K562 (cell line): ENCODE results near the gene BNIP3. TPM values are rescaled to one million over a fixed set of nuclear protein-coding genes. Genes with fewer than 3 reads are reported as not detected.

Experiments
- ATAC-seq: fragments of 200-7000 bp; cut with Tn5 transposase; 3 replicates; pipeline ENCODE4 v1.9.1; 2020; ENCODE audit warnings: moderate library complexity
- BruUV-seq: library from RNA; stranded (reverse); fragments of 400-500 nt; replicated peaks from 2 replicates; lab custom pipeline; 2021; lab: Mats Ljungman, UMichigan
- CTCF ChIA-PET: fragments of 300-600 bp; formaldehyde crosslinking; extraction: SDS; loops from one replicate; lab custom pipeline; 2021; ENCODE audit warnings: low intra/inter-chr PET ratio; lab: Yijun Ruan, JAX
- POLR2A ChIA-PET: fragments of 300-600, 350-650 bp; sonication (Branson Sonifier 250); formaldehyde crosslinking; extraction: SDS; loops from one replicate; lab custom pipeline; 2021; ENCODE audit warnings: antibody characterized with exemption, inconsistent platforms; lab: Yijun Ruan, JAX
- DNase-seq, 4 experiments: peaks; one replicate each; pipeline versions ENCODE4 v3.0.0 to v3.0.0-alpha.2; 2011 to 2018; ENCODE audit warnings: low spot score in 3 of 4, mixed read lengths in 3 of 4; ENCODE audit errors: extremely low read depth in 1 of 4
- FAIRE-seq: peaks from 2 replicates; lab custom pipeline; 2011; peaks lifted over from hg19 to GRCh38; lab: Jason Lieb, UNC
- H2AFZ ChIP-seq: 2 replicates; pipeline ENCODE4 v1.6.0; 2011; ENCODE audit warnings: low read depth, low read length, control low read depth, inconsistent platforms
- H3K27ac ChIP-seq: fragments of 200-600 bp; 3 replicates; pipeline ENCODE4 v1.8.0; 2011; ENCODE audit warnings: low read depth, mild to moderate bottlenecking, control low read depth, inconsistent platforms, low read length, moderate library complexity, mixed read lengths; ENCODE audit errors: extremely low read depth
- H3K27me3 ChIP-seq, 2 experiments: fragments of 300-600 bp in 1 of 2; 2 replicates in 1 of 2; 3 replicates in 1 of 2; pipeline versions ENCODE4 v1.6.0 to v1.8.0; 2011; ENCODE audit warnings: inconsistent platforms in 2 of 2, low read length in 2 of 2, mild to moderate bottlenecking in 1 of 2, mixed read lengths in 1 of 2, moderate library complexity in 1 of 2; ENCODE audit not compliant: control insufficient read depth in 2 of 2, insufficient read depth in 2 of 2
- H3K36me3 ChIP-seq: fragments of 300-600 bp; 3 replicates; pipeline ENCODE4 v1.8.0; 2011; ENCODE audit warnings: mild to moderate bottlenecking, low read length, inconsistent platforms; ENCODE audit not compliant: control insufficient read depth, insufficient read depth
- H3K4me1 ChIP-seq, 2 experiments: fragments of 200-600 bp in 1 of 2; replicated peaks in 1 of 2; 2 replicates in 1 of 2; 3 replicates in 1 of 2; pipeline versions ENCODE4 v1.5.1 to v1.8.0; 2011; ENCODE audit warnings: inconsistent platforms in 2 of 2, low read length in 2 of 2, mild to moderate bottlenecking in 1 of 2, mixed read lengths in 1 of 2, moderate library complexity in 1 of 2; ENCODE audit not compliant: control insufficient read depth in 2 of 2, insufficient read depth in 2 of 2
- H3K4me2 ChIP-seq: 2 replicates; pipeline ENCODE4 v1.6.1; 2011; ENCODE audit warnings: low read length, control low read depth, inconsistent platforms, mixed read lengths; ENCODE audit not compliant: insufficient read depth
- H3K4me3 ChIP-seq: fragments of 200-600 bp; sonication (generic), shearing (Covaris generic); 2 replicates; pipeline ENCODE4 v1.5.1; 2016; ENCODE audit warnings: control low read depth, inconsistent platforms
- H3K79me2 ChIP-seq: fragments of 200-600 bp; 3 replicates; pipeline ENCODE4 v1.8.0; 2011; ENCODE audit warnings: low read length, inconsistent platforms; ENCODE audit not compliant: control insufficient read depth, insufficient read depth
- H3K9ac ChIP-seq, 2 experiments: 2 replicates each; pipeline versions ENCODE4 v1.6.0 to v1.6.1; 2011; ENCODE audit warnings: low read depth in 2 of 2, low read length in 2 of 2, control low read depth in 1 of 2, inconsistent platforms in 1 of 2, mild to moderate bottlenecking in 1 of 2, mixed read lengths in 1 of 2; ENCODE audit not compliant: insufficient read depth in 1 of 2
- H3K9me1 ChIP-seq: one replicate; pipeline ENCODE4 v1.6.0; 2011; ENCODE audit warnings: inconsistent platforms, mild to moderate bottlenecking, low read length, moderate library complexity; ENCODE audit not compliant: control insufficient read depth, insufficient read depth
- H3K9me3 ChIP-seq: replicated peaks from 2 replicates; pipeline ENCODE4 v1.5.1; 2011; ENCODE audit warnings: low read depth, low read length, inconsistent platforms; ENCODE audit not compliant: control insufficient read depth, insufficient read depth
- H4K20me1 ChIP-seq: replicated peaks from 2 replicates; pipeline ENCODE4 v1.6.1; 2011; ENCODE audit warnings: low read length, inconsistent platforms, mixed read lengths; ENCODE audit not compliant: control insufficient read depth, insufficient read depth
- ERF ChIP-seq: fragments of 450-650 bp; formaldehyde crosslinking; IDR thresholded peaks from 2 replicates; pipeline ENCODE4 v1.4.0; 2020; ENCODE audit warnings: mild to moderate bottlenecking, mixed read lengths
- ETV6 ChIP-seq, 3 experiments: fragments of 150-350 bp in 1 of 3; sonication (generic) in 1 of 3; formaldehyde crosslinking in 1 of 3; IDR thresholded peaks; 2 replicates each; pipeline versions ENCODE4 v1.6.1 to v1.8.0; 2014 to 2022; ENCODE audit warnings: borderline replicate concordance in 2 of 3, low read depth in 2 of 3, antibody characterized with exemption in 1 of 3, low read length in 1 of 3, mild to moderate bottlenecking in 1 of 3, missing genetic modification reagents in 1 of 3
- GABPB1 ChIP-seq: sonication (generic); formaldehyde crosslinking; IDR thresholded peaks from 2 replicates; pipeline ENCODE4 v1.8.0; 2022; ENCODE audit warnings: mild to moderate bottlenecking, missing genetic modification reagents
- HNRNPL ChIP-seq: fragments of 200-400 bp; formaldehyde crosslinking; IDR thresholded peaks from 2 replicates; pipeline ENCODE4 v1.6.1; 2017; ENCODE audit warnings: low read depth, mild to moderate bottlenecking, low read length
- KLF16 ChIP-seq: IDR thresholded peaks from 2 replicates; pipeline ENCODE4 v1.6.1; 2016; ENCODE audit warnings: antibody characterized with exemption
- NONO ChIP-seq, 2 experiments: fragments of 200-400 bp in 1 of 2; fragments of 450-650 bp in 1 of 2; formaldehyde crosslinking in 1 of 2; IDR thresholded peaks; 2 replicates each; pipeline ENCODE4 v1.6.1; 2017; ENCODE audit warnings: low read depth in 2 of 2, mild to moderate bottlenecking in 2 of 2, moderate library complexity in 2 of 2, low read length in 1 of 2
- PML ChIP-seq: IDR thresholded peaks from 2 replicates; pipeline ENCODE4 v1.6.1; 2012; ENCODE audit warnings: low read length, inconsistent platforms
- SNIP1 ChIP-seq: fragments of 450-650 bp; IDR thresholded peaks from 2 replicates; pipeline ENCODE4 v1.7.1; 2017; ENCODE audit warnings: low read depth, mild to moderate bottlenecking
- TCF7L2 ChIP-seq: fragments of 150-350 bp; IDR thresholded peaks from 2 replicates; pipeline ENCODE4 v1.6.1; 2016; ENCODE audit warnings: low read depth, mild to moderate bottlenecking, low read length, moderate library complexity
- WGBS: fragments of 100-300 bp; shearing (Covaris generic); methylation state at CpG from one replicate; pipeline ENCODE4 v1.1.6; 2016; ENCODE audit warnings: low coverage, mixed read lengths; ENCODE audit not compliant: insufficient coverage; ENCODE audit errors: missing lambda C conversion rate; 5-methylcytosine and 5-hydroxymethylcytosine counted together
- in situ Hi-C: fragments of 300-500 bp; cut with MboI; formaldehyde crosslinking; loops from 4 replicates; pipeline ENCODE4 v1.15.0; 2018; ENCODE audit warnings: inconsistent platforms, mixed read lengths
- intact Hi-C: fragments of 100-400 bp; cut with micrococcal nuclease; formaldehyde crosslinking; loops from 2 replicates; pipeline ENCODE4 v1.14.2; 2022
- polyA plus RNA-seq, 8 experiments: library from polyadenylated mRNA; depleted of rRNA in 4 of 8; stranded (reverse) in 5 of 8; unstranded in 3 of 8; fragments of >200 nt; fragmentation: Nextera tagmentation in 2 of 8; fragmentation: Illumina TruSeq in 1 of 8; extraction: Ambion mirVana in 2 of 8; extraction: Trizol in 1 of 8; gene quantifications; 2 replicates each; pipeline versions ENCODE4 v1.2.1 to v1.2.3, GENCODE V29; 2011 to 2014; ENCODE audit warnings: inconsistent platforms in 1 of 8, missing spikeins in 1 of 8
- total RNA-seq, 7 experiments: library from RNA; depleted of rRNA in 6 of 7; stranded (reverse); fragments of >200 nt in 6 of 7; fragmentation: Illumina TruSeq in 2 of 7; extraction: Trizol in 2 of 7; gene quantifications; 2 replicates each; pipeline versions ENCODE4 v1.2.1 to v1.2.3, GENCODE V29; 2011 to 2021; ENCODE audit warnings: low replicate concordance in 1 of 7
- TF ChIP-seq, protein P1 (sequence below): sonication (generic); formaldehyde crosslinking; IDR thresholded peaks from 2 replicates; pipeline ENCODE4 v1.8.0; 2022; ENCODE audit warnings: missing genetic modification reagents, mild to moderate bottlenecking, moderate library complexity, borderline replicate concordance
- TF ChIP-seq, protein P2 (sequence below): fragments of 250-450 bp; sonication (Bioruptor Pico); IDR thresholded peaks from 2 replicates; pipeline ENCODE4 v1.5.0; 2021
- TF ChIP-seq, protein P3 (sequence below): sonication (generic); formaldehyde crosslinking; IDR thresholded peaks from 2 replicates; pipeline ENCODE4 v1.8.0; 2022; ENCODE audit warnings: mild to moderate bottlenecking, missing genetic modification reagents

The BNIP3 gene
- total and polyA plus RNA-seq, 9 of the 15 experiments (the other 6 are each of a cell fraction or from before 2014, with no cell fraction given) = 9.2 to 119 (median 42.2) TPM

DNA sequence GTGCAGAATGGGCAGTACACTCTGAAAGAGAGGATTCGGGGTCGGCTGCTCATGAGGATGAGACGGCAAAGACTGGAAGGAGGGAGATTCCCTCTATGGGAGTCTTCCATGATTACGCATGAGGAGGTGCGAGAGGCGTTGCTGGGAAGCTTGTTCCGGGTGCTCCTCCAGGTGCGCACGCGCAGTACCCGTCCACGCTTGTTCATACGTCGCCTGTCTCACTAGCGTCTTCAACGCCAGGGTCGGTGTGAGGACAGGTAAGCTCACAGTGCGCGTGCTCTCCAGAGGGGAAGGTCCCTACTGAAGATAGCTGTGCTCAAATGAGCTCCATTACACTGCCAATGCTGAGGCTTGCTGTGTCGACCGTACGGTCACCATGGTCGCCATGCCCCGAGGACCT, 39.3 kb upstream of the BNIP3 start (continued):
- TF ChIP-seq, protein P1, sequence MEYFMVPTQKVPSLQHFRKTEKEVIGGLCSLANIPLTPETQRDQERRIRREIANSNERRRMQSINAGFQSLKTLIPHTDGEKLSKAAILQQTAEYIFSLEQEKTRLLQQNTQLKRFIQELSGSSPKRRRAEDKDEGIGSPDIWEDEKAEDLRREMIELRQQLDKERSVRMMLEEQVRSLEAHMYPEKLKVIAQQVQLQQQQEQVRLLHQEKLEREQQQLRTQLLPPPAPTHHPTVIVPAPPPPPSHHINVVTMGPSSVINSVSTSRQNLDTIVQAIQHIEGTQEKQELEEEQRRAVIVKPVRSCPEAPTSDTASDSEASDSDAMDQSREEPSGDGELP (CRISPR knock-in tag) = no peak
- TF ChIP-seq ERF (no peak), ETV6 (IDR thresholded peaks at IDR 0.05; ENCODE audit: borderline replicate concordance in 1 of 2, low read depth in 2 of 2, low read length in 1 of 2) (no peak), ETV6 (CRISPR knock-in tag; IDR thresholded peaks at IDR 0.05; ENCODE audit: borderline replicate concordance) (no peak), SNIP1 (no peak), HNRNPL (no peak)
- TF ChIP-seq, protein P2, sequence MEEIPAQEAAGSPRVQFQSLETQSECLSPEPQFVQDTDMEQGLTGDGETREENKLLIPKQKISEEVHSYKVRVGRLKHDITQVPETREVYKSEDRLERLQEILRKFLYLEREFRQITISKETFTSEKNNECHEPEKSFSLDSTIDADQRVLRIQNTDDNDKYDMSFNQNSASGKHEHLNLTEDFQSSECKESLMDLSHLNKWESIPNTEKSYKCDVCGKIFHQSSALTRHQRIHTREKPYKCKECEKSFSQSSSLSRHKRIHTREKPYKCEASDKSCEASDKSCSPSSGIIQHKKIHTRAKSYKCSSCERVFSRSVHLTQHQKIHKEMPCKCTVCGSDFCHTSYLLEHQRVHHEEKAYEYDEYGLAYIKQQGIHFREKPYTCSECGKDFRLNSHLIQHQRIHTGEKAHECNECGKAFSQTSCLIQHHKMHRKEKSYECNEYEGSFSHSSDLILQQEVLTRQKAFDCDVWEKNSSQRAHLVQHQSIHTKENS = no peak

DNA sequence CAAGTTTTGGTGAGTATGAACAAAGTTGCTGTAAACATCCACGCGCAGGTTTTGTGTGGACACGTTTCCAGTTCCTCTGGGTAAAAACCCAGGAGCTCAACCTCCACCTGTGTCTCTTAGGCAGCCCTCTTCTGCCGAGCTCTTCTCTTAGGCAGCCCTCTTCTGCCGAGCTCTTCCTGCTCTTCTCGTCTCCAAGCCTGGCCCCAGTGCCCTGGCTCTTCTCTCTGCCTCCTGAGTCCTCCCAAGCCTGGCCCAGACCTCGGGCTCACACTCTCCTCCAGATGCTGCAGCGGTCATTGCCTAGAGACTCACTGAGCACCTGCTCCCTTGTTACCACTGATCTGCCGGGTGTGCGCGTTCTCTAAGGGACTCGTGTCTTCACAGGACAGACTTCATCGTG, 38.7 kb upstream of the BNIP3 start:
- Histone ChIP-seq H3K9me1 (no peaks in the 10 kb centered on the region), H3K36me3 (no peaks in the 10 kb centered on the region), H3K4me1 (peaks cover 7 to 22% of the 10 kb centered on the region in 2 experiments; a peak in 3 of 5 replicates)
- 9% methylated on average over 11 of the region's 13 CpGs for WGBS
- no peak for FAIRE-seq
- POLR2A ChIA-PET = interaction anchor here (0.6 to 1.5 kb wide), 2 partner anchors 123 to 782 kb away, joined by 3 to 5 read pairs; no protein-coding TSS in a partner anchor
- TF ChIP-seq, protein P3, sequence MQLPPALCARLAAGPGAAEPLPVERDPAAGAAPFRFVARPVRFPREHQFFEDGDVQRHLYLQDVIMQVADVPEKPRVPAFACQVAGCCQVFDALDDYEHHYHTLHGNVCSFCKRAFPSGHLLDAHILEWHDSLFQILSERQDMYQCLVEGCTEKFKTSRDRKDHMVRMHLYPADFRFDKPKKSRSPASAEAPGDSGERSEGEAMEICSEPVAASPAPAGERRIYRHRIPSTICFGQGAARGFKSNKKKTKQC = no peak
- no peak for TF ChIP-seq NONO (IDR thresholded peaks at IDR 0.05; ENCODE audit: low read depth in 2 of 2, low read length in 1 of 2)
- no peak for TF ChIP-seq KLF16
- TF ChIP-seq GABPB1 = no peak
- no peak for TF ChIP-seq TCF7L2
- no peak for TF ChIP-seq SNIP1
- no peak for TF ChIP-seq PML
- TF ChIP-seq, all 486 proteins: peak for 0
- in situ Hi-C loops (loop anchor here (5.0 kb wide), 1 partner anchor 133 kb away; no protein-coding TSS in a partner anchor), intact Hi-C loops (loop anchor here (5.0 kb wide), 1 partner anchor 38 kb away; the partner anchor contains the start of gene BNIP3)
- H3K9ac ChIP-seq = peak overlapping the region in 1 of 2 experiments; percentile 17; a peak in 1 of 4 replicates
- BruUV-seq = no TSS peak
- H3K27me3 ChIP-seq = peaks cover 10 to 15% of the 10 kb centered on the region in 2 experiments; a peak in 4 of 5 replicates
- H2AFZ ChIP-seq = no peak overlapping the region
- no peaks in the 10 kb centered on the region for H4K20me1 ChIP-seq
- DNase-seq (no peak), ATAC-seq (no peak)
- H3K4me3 ChIP-seq = no peak overlapping the region
- no peaks in the 10 kb centered on the region for H3K79me2 ChIP-seq
- CTCF ChIA-PET = no interaction called here
- no peaks in the 10 kb centered on the region for H3K9me3 ChIP-seq
- H3K27ac ChIP-seq = no peak overlapping the region
- H3K4me2 ChIP-seq = no peak overlapping the region
